Left lung (tissue), 10 donors: ENCODE results near the gene ODAD3. TPM values are rescaled to one million over a fixed set of nuclear protein-coding genes. Genes with fewer than 3 reads are reported as not detected.

Experiments
- ATAC-seq: fragments of 200-7000 bp; cut with Tn5 transposase; one replicate; pipeline ENCODE4 v1.9.1; 2020; ENCODE audit warnings: moderate library complexity
- DNase-seq, 4 donors: peaks; one replicate each; pipeline ENCODE4 v3.0.0-alpha.2; 2013 to 2020
- H3K27ac ChIP-seq, 2 donors: fragments of 200-600 bp; sonication (generic) in 1 of 2; one replicate each; pipeline versions ENCODE4 v1.5.0 to v1.8.0; 2020 to 2021
- H3K27me3 ChIP-seq, 2 donors: fragments of 200-600 bp; sonication (generic) in 1 of 2; one replicate each; pipeline versions ENCODE4 v1.5.0 to v1.8.0; 2020 to 2021
- H3K36me3 ChIP-seq, 2 donors: fragments of 200-600 bp; sonication (generic) in 1 of 2; one replicate each; pipeline versions ENCODE4 v1.5.0 to v1.8.0; 2020 to 2021
- H3K4me1 ChIP-seq, 2 donors: fragments of 200-600 bp; one replicate each; pipeline ENCODE4 v1.8.0; 2021
- H3K4me3 ChIP-seq, 2 donors: fragments of 200-600 bp; sonication (generic) in 1 of 2; one replicate each; pipeline versions ENCODE4 v1.5.0 to v1.8.0; 2020 to 2021; ENCODE audit warnings: mild to moderate bottlenecking in 1 of 2
- H3K9me3 ChIP-seq, 2 donors: fragments of 200-600 bp; sonication (generic) in 1 of 2; one replicate each; pipeline versions ENCODE4 v1.5.0 to v1.8.0; 2020 to 2021
- intact Hi-C, 2 donors: fragments of 100-400 bp; cut with DNase I; formaldehyde crosslinking; loops; one replicate each; pipeline versions ENCODE4 v1.11.2 to v1.14.2; 2022
- polyA plus RNA-seq, 6 donors: library from polyadenylated mRNA; unstranded; fragments of 120-200 nt; gene quantifications; one replicate each; pipeline ENCODE4 v1.2.1, GENCODE V29; 2013; ENCODE audit not compliant: insufficient read length in 6 of 6
- total RNA-seq, 2 donors: library from RNA; stranded (reverse); fragmentation: NEBNext Ultra II Directional; extraction: Animal tissue kit (Norgen Biotek cat#: 25700); gene quantifications; one replicate each; pipeline ENCODE4 v1.2.1, GENCODE V29; 2021
- TF ChIP-seq, protein P1 (sequence below), 2 donors: fragments of 200-600 bp; sonication (generic) in 1 of 2; IDR thresholded peaks; one replicate each; pipeline versions ENCODE4 v1.5.0 to v1.8.0; 2021; ENCODE audit warnings: antibody characterized with exemption in 2 of 2
- donor health status: DM: no; HTN: yes; CAD: no.
- donor health status: DM: no; HTN: no; CAD: no.

Gene ODAD3
- total and polyA plus RNA-seq, 8 donors, result 0.55 to 2.6 (median 1.9) TPM

GRCh38 chr19:11390933-11391680 is 43.8 kb downstream of the ODAD3 start:
- ATAC-seq (no peak), DNase-seq (no peak)
- intact Hi-C loops, result no loop called here
- TF ChIP-seq, protein P1, sequence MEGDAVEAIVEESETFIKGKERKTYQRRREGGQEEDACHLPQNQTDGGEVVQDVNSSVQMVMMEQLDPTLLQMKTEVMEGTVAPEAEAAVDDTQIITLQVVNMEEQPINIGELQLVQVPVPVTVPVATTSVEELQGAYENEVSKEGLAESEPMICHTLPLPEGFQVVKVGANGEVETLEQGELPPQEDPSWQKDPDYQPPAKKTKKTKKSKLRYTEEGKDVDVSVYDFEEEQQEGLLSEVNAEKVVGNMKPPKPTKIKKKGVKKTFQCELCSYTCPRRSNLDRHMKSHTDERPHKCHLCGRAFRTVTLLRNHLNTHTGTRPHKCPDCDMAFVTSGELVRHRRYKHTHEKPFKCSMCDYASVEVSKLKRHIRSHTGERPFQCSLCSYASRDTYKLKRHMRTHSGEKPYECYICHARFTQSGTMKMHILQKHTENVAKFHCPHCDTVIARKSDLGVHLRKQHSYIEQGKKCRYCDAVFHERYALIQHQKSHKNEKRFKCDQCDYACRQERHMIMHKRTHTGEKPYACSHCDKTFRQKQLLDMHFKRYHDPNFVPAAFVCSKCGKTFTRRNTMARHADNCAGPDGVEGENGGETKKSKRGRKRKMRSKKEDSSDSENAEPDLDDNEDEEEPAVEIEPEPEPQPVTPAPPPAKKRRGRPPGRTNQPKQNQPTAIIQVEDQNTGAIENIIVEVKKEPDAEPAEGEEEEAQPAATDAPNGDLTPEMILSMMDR (IDR thresholded peaks at IDR 0.05), result no peak
- Histone ChIP-seq H3K27me3 (no peaks in the 10 kb centered on the region), H3K4me3 (no peak overlapping the region), H3K27ac (no peak overlapping the region), H3K9me3 (peaks cover 0 to 10% of the 10 kb centered on the region in 2 donors), H3K4me1 (peaks cover 0 to 15% of the 10 kb centered on the region in 2 donors), H3K36me3 (no peaks in the 10 kb centered on the region)

DNA sequence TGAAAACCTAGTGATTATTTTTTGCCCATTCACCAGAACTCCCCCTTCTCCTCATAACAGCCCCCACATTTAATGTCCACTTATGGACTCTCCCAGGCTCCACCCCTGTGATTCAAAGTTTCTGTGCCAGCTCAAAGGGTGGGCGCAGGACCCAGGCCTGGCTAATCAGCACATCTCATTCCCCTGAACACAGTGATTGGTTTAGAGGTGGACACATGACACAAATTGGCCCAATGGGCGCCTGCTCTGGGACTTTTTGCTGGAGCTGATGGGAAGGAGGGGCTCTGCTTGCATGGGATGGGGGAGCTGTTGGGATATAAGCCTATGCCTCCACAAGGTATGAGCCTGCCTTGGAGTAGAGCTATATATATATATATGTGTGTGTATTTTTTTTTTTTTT is 44.6 kb downstream of the ODAD3 start:
- no peak for ATAC-seq

GRCh38 chr19:11387162-11388034 is 47.5 kb downstream of the ODAD3 start:
- no peaks in the 10 kb centered on the region for H3K36me3 ChIP-seq
- ATAC-seq, result no peak
- H3K27ac ChIP-seq, result peak overlapping the region in 1 of 2 donors; percentile 53
- TF ChIP-seq, protein P1 (IDR thresholded peaks at IDR 0.05), result no peak
- peaks cover 0 to 19% of the 10 kb centered on the region in 2 donors for H3K27me3 ChIP-seq
- H3K4me3 ChIP-seq, result no peak overlapping the region
- intact Hi-C loops, result no loop called here
- H3K9me3 ChIP-seq, result peaks cover 0 to 10% of the 10 kb centered on the region in 2 donors
- no peak for DNase-seq
- H3K4me1 ChIP-seq, result peaks cover 13 to 36% of the 10 kb centered on the region in 2 donors

More for the DNA sequence above, 44.6 kb downstream of the ODAD3 start:
- TF ChIP-seq, protein P1 (IDR thresholded peaks at IDR 0.05), result no peak
- H3K36me3 ChIP-seq, result no peaks in the 10 kb centered on the region
- H3K27ac ChIP-seq, result no peak overlapping the region
- no peaks in the 10 kb centered on the region for H3K27me3 ChIP-seq
- intact Hi-C loops, result no loop called here
- peaks cover 0 to 15% of the 10 kb centered on the region in 2 donors for H3K4me1 ChIP-seq
- no peak for DNase-seq
- H3K4me3 ChIP-seq, result no peak overlapping the region
- H3K9me3 ChIP-seq, result peaks cover 0 to 10% of the 10 kb centered on the region in 2 donors

- intact Hi-C loops, result no loop called here
- Histone ChIP-seq H3K9me3 (no peaks in the 10 kb centered on the region), H3K4me1 (peaks cover 19 to 57% of the 10 kb centered on the region in 2 donors), H3K27me3 (peaks cover 0 to 27% of the 10 kb centered on the region in 2 donors), H3K36me3 (no peaks in the 10 kb centered on the region), H3K27ac (no peak overlapping the region), H3K4me3 (no peak overlapping the region)
- ATAC-seq (no peak), DNase-seq (no peak)
- TF ChIP-seq, protein P1 (IDR thresholded peaks at IDR 0.05), result no peak
These were observed 50.2 kb downstream of the ODAD3 start for GRCh38 chr19:11384778-11385129.

DNA sequence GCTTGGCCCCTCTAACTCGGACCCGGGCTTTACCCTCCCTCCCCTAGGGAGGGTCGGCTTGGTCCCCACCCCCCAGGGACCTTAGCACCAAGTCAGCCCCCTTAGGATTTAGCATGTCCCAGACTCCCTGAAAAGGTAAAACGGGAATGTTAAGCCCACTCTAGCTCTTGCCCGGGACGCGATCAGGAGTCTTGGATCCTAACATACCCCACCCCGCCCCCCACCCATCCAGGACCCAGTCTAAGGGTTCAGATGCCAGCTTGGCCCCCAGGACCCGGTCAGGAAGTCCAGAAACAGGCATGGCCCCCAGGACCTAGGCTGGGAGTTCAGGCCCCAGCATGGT is 51.2 kb downstream of the ODAD3 start:
- Histone ChIP-seq H3K4me3 (peak overlapping the region; percentile 38 to 51), H3K9me3 (no peaks in the 10 kb centered on the region), H3K36me3 (no peaks in the 10 kb centered on the region), H3K4me1 (peaks cover 19 to 68% of the 10 kb centered on the region in 2 donors), H3K27ac (peak overlapping the region; percentile 44 to 45), H3K27me3 (peaks cover 0 to 27% of the 10 kb centered on the region in 2 donors)
- DNase-seq (no peak), ATAC-seq (no peak)
- TF ChIP-seq, protein P1 (IDR thresholded peaks at IDR 0.05), result no peak
- intact Hi-C loops, result no loop called here
